HepG2 (cell line): ENCODE measurements around the gene RNU5B-1. TPM values are rescaled to one million over a fixed set of nuclear protein-coding genes. Genes with fewer than 3 reads are reported as not detected.

Source experiments
- ETV5 ChIP-seq: IDR thresholded peaks from 2 replicates; pipeline ENCODE4 v1.6.1; 2018; ENCODE audit warnings: missing biosample characterization, missing genetic modification reagents, inconsistent platforms, borderline replicate concordance
- GTF3A ChIP-seq: sonication (generic); formaldehyde crosslinking; conservative IDR thresholded peaks from 2 replicates; pipeline ENCODE4 v1.4.0; 2020; ENCODE audit warnings: mild to moderate bottlenecking, missing genetic modification reagents
- SOX13 ChIP-seq, 3 experiments: fragments of 450-650 bp in 1 of 3; sonication (generic) in 1 of 3; formaldehyde crosslinking in 1 of 3; IDR thresholded peaks in 2 of 3; conservative IDR thresholded peaks in 1 of 3; 2 replicates each; pipeline versions ENCODE4 v1.5.0 to v1.6.1; 2016 to 2020; ENCODE audit warnings: antibody characterized with exemption in 1 of 3, mild to moderate bottlenecking in 1 of 3, missing compliant biosample characterization in 1 of 3, missing genetic modification reagents in 1 of 3, moderate library complexity in 1 of 3
- TBX2 ChIP-seq: sonication (generic); formaldehyde crosslinking; IDR thresholded peaks from 2 replicates; pipeline ENCODE4 v1.5.0; 2020; ENCODE audit warnings: missing genetic modification reagents, mild to moderate bottlenecking, borderline replicate concordance
- TEAD2 ChIP-seq: sonication (generic); formaldehyde crosslinking; IDR thresholded peaks from 2 replicates; pipeline ENCODE4 v1.9.0; 2021; ENCODE audit warnings: missing genetic modification reagents
- ZNF142 ChIP-seq: sonication (generic); formaldehyde crosslinking; IDR thresholded peaks from 2 replicates; pipeline ENCODE4 v1.4.0; 2020; ENCODE audit warnings: missing genetic modification reagents
- ZNF230 ChIP-seq: sonication (generic); formaldehyde crosslinking; IDR thresholded peaks from 2 replicates; pipeline ENCODE4 v1.4.0; 2020; ENCODE audit warnings: mild to moderate bottlenecking, missing genetic modification reagents
- ZSCAN29 ChIP-seq: sonication (generic); formaldehyde crosslinking; conservative IDR thresholded peaks from 2 replicates; pipeline ENCODE4 v1.4.0; 2020; ENCODE audit warnings: mild to moderate bottlenecking, missing genetic modification reagents
- polyA plus RNA-seq, 8 experiments: library from polyadenylated mRNA; depleted of rRNA in 3 of 8; stranded (reverse) in 7 of 8; unstranded in 1 of 8; fragments of >200 nt; fragmentation: Illumina TruSeq in 4 of 8; extraction: Trizol in 4 of 8; gene quantifications; 2 replicates each; pipeline versions ENCODE4 v1.2.1 to v1.2.3, GENCODE V29; 2011 to 2016; ENCODE audit warnings: low read depth in 4 of 8, missing spikeins in 1 of 8, mixed read lengths in 1 of 8; ENCODE audit not compliant: insufficient read depth in 1 of 8
- total RNA-seq, 5 experiments: library from RNA; depleted of rRNA; stranded (reverse); fragments of >200 nt; fragmentation: Illumina TruSeq; extraction: Trizol; gene quantifications; 2 replicates each; pipeline ENCODE4 v1.2.3, GENCODE V29; 2016; ENCODE audit warnings: low read depth in 1 of 5
- TF ChIP-seq, protein P1 (sequence below): sonication (generic); formaldehyde crosslinking; IDR thresholded peaks from 2 replicates; pipeline ENCODE4 v1.5.1; 2020; ENCODE audit warnings: mild to moderate bottlenecking, missing genetic modification reagents, borderline replicate concordance
- TF ChIP-seq, protein P2 (sequence below): sonication (generic); formaldehyde crosslinking; IDR thresholded peaks from 2 replicates; pipeline ENCODE4 v1.5.0; 2020; ENCODE audit warnings: mild to moderate bottlenecking, missing genetic modification reagents, moderate library complexity

RNU5B-1 gene
- total and polyA plus RNA-seq, 2 of the 13 experiments (the other 11 are each of a cell fraction or from before 2014, with no cell fraction given): 1,646 TPM; not detected in 1

DNA sequence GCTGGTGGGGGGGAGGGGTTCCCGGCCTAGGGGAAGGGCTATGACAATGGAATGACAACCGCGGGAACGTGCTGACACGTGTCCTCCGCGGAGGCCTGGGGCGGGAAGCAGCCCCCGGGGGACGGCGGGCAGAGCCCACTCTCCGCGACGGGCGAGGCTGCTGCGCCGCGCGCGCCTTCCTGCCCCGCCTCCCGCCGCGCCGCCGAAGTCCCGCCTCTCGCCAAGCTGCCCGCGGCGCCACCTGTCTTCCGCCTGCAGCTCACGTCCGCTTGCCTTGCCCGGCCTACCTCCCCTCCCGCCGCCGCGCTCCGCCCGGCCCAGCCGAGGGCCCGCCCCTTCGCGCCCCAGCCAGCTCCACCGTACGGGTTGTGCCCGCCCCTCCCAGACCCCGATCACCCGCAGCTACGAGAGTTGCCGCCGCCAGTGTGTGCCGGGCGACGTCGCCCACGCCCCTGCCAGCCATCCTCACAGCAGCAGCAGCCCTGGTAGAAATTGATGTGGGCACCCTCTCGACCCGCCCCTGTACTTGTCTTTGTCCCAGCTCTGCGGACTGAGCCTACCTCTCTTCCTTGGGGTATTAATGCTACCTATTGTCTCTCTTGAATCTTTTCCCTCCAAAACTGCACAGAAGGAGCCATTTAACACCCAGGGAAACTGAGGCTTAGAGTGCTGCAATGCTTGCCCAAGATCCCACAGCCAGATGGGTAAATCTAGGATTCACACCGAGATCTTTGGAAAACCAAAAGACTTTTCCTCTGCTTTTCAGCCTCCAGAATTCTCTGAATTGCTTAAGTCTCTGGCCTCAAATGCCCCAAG, 17.6 kb upstream of the RNU5B-1 start, which contains the start of gene PARP16 (continued):
- TF ChIP-seq ZNF142 (CRISPR knock-in tag) (peak; percentile 73; the same call in 1 of the 2 replicates), TBX2 (CRISPR knock-in tag) (peak; percentile 55), ZNF230 (CRISPR knock-in tag) (0 out of 2 replicates have a peak, but pooled peaks have one; percentile 71), TEAD2 (CRISPR knock-in tag) (0 out of 2 replicates have a peak, but pooled peaks have one; percentile 21), ETV5 (CRISPR knock-in tag) (peak; percentile 61), ZSCAN29 (CRISPR knock-in tag) (no peak), SOX13 (IDR thresholded peaks at IDR 0.05) (peak; percentile 47; the same call in 1 of the 2 replicates), SOX13 (CRISPR knock-in tag; conservative IDR thresholded peaks at IDR 0.05 in 1 of 2, IDR thresholded peaks at IDR 0.05 in 1 of 2) (peak in 1 of 2 experiments; percentile 63; a peak in 2 of 4 replicates), GTF3A (CRISPR knock-in tag) (peak; percentile 24; the same call in 1 of the 2 replicates)
- TF ChIP-seq, protein P1, sequence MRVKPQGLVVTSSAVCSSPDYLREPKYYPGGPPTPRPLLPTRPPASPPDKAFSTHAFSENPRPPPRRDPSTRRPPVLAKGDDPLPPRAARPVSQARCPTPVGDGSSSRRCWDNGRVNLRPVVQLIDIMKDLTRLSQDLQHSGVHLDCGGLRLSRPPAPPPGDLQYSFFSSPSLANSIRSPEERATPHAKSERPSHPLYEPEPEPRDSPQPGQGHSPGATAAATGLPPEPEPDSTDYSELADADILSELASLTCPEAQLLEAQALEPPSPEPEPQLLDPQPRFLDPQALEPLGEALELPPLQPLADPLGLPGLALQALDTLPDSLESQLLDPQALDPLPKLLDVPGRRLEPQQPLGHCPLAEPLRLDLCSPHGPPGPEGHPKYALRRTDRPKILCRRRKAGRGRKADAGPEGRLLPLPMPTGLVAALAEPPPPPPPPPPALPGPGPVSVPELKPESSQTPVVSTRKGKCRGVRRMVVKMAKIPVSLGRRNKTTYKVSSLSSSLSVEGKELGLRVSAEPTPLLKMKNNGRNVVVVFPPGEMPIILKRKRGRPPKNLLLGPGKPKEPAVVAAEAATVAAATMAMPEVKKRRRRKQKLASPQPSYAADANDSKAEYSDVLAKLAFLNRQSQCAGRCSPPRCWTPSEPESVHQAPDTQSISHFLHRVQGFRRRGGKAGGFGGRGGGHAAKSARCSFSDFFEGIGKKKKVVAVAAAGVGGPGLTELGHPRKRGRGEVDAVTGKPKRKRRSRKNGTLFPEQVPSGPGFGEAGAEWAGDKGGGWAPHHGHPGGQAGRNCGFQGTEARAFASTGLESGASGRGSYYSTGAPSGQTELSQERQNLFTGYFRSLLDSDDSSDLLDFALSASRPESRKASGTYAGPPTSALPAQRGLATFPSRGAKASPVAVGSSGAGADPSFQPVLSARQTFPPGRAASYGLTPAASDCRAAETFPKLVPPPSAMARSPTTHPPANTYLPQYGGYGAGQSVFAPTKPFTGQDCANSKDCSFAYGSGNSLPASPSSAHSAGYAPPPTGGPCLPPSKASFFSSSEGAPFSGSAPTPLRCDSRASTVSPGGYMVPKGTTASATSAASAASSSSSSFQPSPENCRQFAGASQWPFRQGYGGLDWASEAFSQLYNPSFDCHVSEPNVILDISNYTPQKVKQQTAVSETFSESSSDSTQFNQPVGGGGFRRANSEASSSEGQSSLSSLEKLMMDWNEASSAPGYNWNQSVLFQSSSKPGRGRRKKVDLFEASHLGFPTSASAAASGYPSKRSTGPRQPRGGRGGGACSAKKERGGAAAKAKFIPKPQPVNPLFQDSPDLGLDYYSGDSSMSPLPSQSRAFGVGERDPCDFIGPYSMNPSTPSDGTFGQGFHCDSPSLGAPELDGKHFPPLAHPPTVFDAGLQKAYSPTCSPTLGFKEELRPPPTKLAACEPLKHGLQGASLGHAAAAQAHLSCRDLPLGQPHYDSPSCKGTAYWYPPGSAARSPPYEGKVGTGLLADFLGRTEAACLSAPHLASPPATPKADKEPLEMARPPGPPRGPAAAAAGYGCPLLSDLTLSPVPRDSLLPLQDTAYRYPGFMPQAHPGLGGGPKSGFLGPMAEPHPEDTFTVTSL: 0 out of 2 replicates have a peak, but pooled peaks have one; percentile 8
- TF ChIP-seq, protein P2, sequence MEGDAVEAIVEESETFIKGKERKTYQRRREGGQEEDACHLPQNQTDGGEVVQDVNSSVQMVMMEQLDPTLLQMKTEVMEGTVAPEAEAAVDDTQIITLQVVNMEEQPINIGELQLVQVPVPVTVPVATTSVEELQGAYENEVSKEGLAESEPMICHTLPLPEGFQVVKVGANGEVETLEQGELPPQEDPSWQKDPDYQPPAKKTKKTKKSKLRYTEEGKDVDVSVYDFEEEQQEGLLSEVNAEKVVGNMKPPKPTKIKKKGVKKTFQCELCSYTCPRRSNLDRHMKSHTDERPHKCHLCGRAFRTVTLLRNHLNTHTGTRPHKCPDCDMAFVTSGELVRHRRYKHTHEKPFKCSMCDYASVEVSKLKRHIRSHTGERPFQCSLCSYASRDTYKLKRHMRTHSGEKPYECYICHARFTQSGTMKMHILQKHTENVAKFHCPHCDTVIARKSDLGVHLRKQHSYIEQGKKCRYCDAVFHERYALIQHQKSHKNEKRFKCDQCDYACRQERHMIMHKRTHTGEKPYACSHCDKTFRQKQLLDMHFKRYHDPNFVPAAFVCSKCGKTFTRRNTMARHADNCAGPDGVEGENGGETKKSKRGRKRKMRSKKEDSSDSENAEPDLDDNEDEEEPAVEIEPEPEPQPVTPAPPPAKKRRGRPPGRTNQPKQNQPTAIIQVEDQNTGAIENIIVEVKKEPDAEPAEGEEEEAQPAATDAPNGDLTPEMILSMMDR: peak; percentile 71
